Ishikawa (cell line): ENCODE measurements around the gene TXNDC15.
A peak's percentile ranks its signal among the peaks of the same experiment; 100 is the strongest.

ENCODE experiments used
- CEBPB ChIP-seq: IDR thresholded peaks from 2 replicates; pipeline ENCODE4 v1.6.1; 2012
- CREB1 ChIP-seq: IDR thresholded peaks from 2 replicates; pipeline ENCODE4 v1.6.1; 2012; ENCODE audit warnings: low read depth
- EGR1 ChIP-seq: IDR thresholded peaks from 2 replicates; pipeline ENCODE4 v1.6.1; 2012
- EP300 ChIP-seq: IDR thresholded peaks from 2 replicates; pipeline ENCODE4 v1.6.1; 2012; ENCODE audit warnings: borderline replicate concordance
- FOXM1 ChIP-seq: IDR thresholded peaks from 2 replicates; pipeline ENCODE4 v1.6.1; 2012; ENCODE audit warnings: low read depth, borderline replicate concordance
- MAX ChIP-seq: IDR thresholded peaks from 2 replicates; pipeline ENCODE4 v1.6.1; 2012
- NFIC ChIP-seq: IDR thresholded peaks from 2 replicates; pipeline ENCODE4 v1.6.1; 2012
- RAD21 ChIP-seq: IDR thresholded peaks from 2 replicates; pipeline ENCODE4 v1.6.1; 2012; ENCODE audit warnings: low read depth
- REST ChIP-seq: IDR thresholded peaks from 2 replicates; pipeline ENCODE4 v1.6.1; 2012; ENCODE audit warnings: low read depth, mild to moderate bottlenecking
- TAF1 ChIP-seq: IDR thresholded peaks from 2 replicates; pipeline ENCODE4 v1.6.1; 2012; ENCODE audit warnings: low read depth, mild to moderate bottlenecking
- TCF12 ChIP-seq: IDR thresholded peaks from 2 replicates; pipeline ENCODE4 v1.6.1; 2012; ENCODE audit warnings: low read depth
- TEAD4 ChIP-seq: IDR thresholded peaks from 2 replicates; pipeline ENCODE4 v1.6.1; 2012
- USF1 ChIP-seq: IDR thresholded peaks from 2 replicates; pipeline ENCODE4 v1.6.1; 2012
- YY1 ChIP-seq: IDR thresholded peaks from 2 replicates; pipeline ENCODE4 v1.6.1; 2012; ENCODE audit warnings: low read depth
- ZBTB7A ChIP-seq: IDR thresholded peaks from 2 replicates; pipeline ENCODE4 v1.6.1; 2012; ENCODE audit warnings: low read depth

The TXNDC15 gene

GRCh38 chr5:134874831-134875655, 872 bp downstream of the TXNDC15 start:
- TF ChIP-seq ZBTB7A (peak; percentile 5; the same call in 1 of the 2 replicates), TEAD4 (no peak)

GRCh38 chr5:134877159-134877558, 3.0 kb downstream of the TXNDC15 start:
- no peak for TF ChIP-seq CREB1
- no peak for TF ChIP-seq TEAD4
- no peak for TF ChIP-seq CEBPB
- no peak for TF ChIP-seq REST

GRCh38 chr5:134878403-134878802, 4.2 kb downstream of the TXNDC15 start:
- TF ChIP-seq TEAD4 (no peak), RAD21 (no peak), REST (no peak), NFIC (no peak), YY1 (no peak), FOXM1 (no peak)

GRCh38 chr5:134879456-134879855, 5.3 kb downstream of the TXNDC15 start:
- no peak for TF ChIP-seq USF1
- no peak for TF ChIP-seq CEBPB
- no peak for TF ChIP-seq FOXM1
- TF ChIP-seq EP300, result no peak
- no peak for TF ChIP-seq REST
- no peak for TF ChIP-seq YY1

GRCh38 chr5:134887593-134888159, 13.5 kb downstream of the TXNDC15 start:
- no peak for TF ChIP-seq CREB1
- no peak for TF ChIP-seq TCF12
- no peak for TF ChIP-seq CEBPB
- no peak for TF ChIP-seq USF1
- no peak for TF ChIP-seq EGR1
- TF ChIP-seq TAF1, result no peak
- TF ChIP-seq FOXM1, result no peak
- TF ChIP-seq RAD21, result no peak
- no peak for TF ChIP-seq REST
- no peak for TF ChIP-seq EP300
- no peak for TF ChIP-seq MAX
- no peak for TF ChIP-seq TEAD4
- no peak for TF ChIP-seq ZBTB7A
- TF ChIP-seq NFIC, result no peak
- TF ChIP-seq YY1, result no peak
